OCI-LY3 (cell line): ENCODE data around the gene DENND5A.

Experiments used
- CTCF ChIP-seq: fragments of 200-600, 300-600 bp; sonication (generic); IDR thresholded peaks from 2 replicates; pipeline ENCODE4 v1.5.1; 2014; ENCODE audit warnings: antibody characterized with exemption, low read length, low read depth
- EZH2phosphoT487 ChIP-seq: fragments of 200-600 bp; shearing (Covaris generic); IDR thresholded peaks from 2 replicates; pipeline ENCODE4 v1.6.1; 2018; ENCODE audit warnings: antibody characterized with exemption, mixed run types, low read depth

GRCh38 chr11:9267680-9268079 is 2.5 kb upstream of the DENND5A start:
- TF ChIP-seq CTCF (no peak), EZH2phosphoT487 (no peak)
